MM.1S (cell line): Measurements from ENCODE around the gene TM4SF20.

Experiments used
- DNase-seq: peaks from one replicate; pipeline ENCODE4 v3.0.0-alpha.2; 2015
- H2AFZ ChIP-seq: fragments of 300-600 bp; sonication (generic); 2 replicates; pipeline ENCODE4 v1.6.0; 2016; ENCODE audit warnings: antibody characterized with exemption, low read length
- H3F3A ChIP-seq: fragments of 300-600 bp; sonication (generic); 2 replicates; pipeline ENCODE4 v1.6.1; 2016; ENCODE audit warnings: mild to moderate bottlenecking, antibody characterized with exemption, low read length, moderate library complexity, mixed read lengths; ENCODE audit not compliant: insufficient read depth
- H3K27ac ChIP-seq: fragments of 300-600 bp; sonication (generic); 2 replicates; pipeline ENCODE4 v1.5.1; 2016; ENCODE audit warnings: mild to moderate bottlenecking, low read length
- H3K27me3 ChIP-seq: fragments of 300-600 bp; sonication (generic); replicated peaks from 2 replicates; pipeline ENCODE4 v1.6.0; 2016; ENCODE audit warnings: low read length; ENCODE audit not compliant: insufficient read depth
- H3K36me3 ChIP-seq: fragments of 300-600 bp; sonication (generic); replicated peaks from 2 replicates; pipeline ENCODE4 v1.6.1; 2016; ENCODE audit warnings: mild to moderate bottlenecking, low read length, mixed read lengths; ENCODE audit not compliant: insufficient read depth
- H3K4me1 ChIP-seq: fragments of 300-600 bp; sonication (generic); 2 replicates; pipeline ENCODE4 v1.6.1; 2016; ENCODE audit warnings: low read length, mixed read lengths
- H3K4me2 ChIP-seq: fragments of 300-600 bp; sonication (generic); 2 replicates; pipeline ENCODE4 v1.6.0; 2016; ENCODE audit warnings: low read depth, low read length
- H3K4me3 ChIP-seq: fragments of 300-600 bp; sonication (generic); 2 replicates; pipeline ENCODE4 v1.5.1; 2016; ENCODE audit warnings: low read length, mixed read lengths
- H3K79me2 ChIP-seq: fragments of 300-600 bp; sonication (generic); 2 replicates; pipeline ENCODE4 v1.6.1; 2016; ENCODE audit warnings: mixed run types, low read length, mixed read lengths
- H3K9ac ChIP-seq: fragments of 300-600 bp; sonication (generic); 2 replicates; pipeline ENCODE4 v1.6.1; 2016; ENCODE audit warnings: low read length, mixed read lengths
- H3K9me2 ChIP-seq: fragments of 300-600 bp; sonication (generic); replicated peaks from 2 replicates; pipeline ENCODE4 v1.6.1; 2016; ENCODE audit warnings: mild to moderate bottlenecking, low read length, mixed read lengths; ENCODE audit not compliant: insufficient read depth
- H3K9me3 ChIP-seq: fragments of 300-600 bp; sonication (generic); replicated peaks from 2 replicates; pipeline ENCODE4 v1.6.1; 2016; ENCODE audit warnings: mild to moderate bottlenecking, low read length, mixed read lengths; ENCODE audit not compliant: insufficient read depth
- H4K20me1 ChIP-seq: fragments of 300-600 bp; sonication (generic); 2 replicates; pipeline ENCODE4 v1.6.1; 2016; ENCODE audit warnings: mild to moderate bottlenecking, low read length, moderate library complexity, mixed read lengths; ENCODE audit not compliant: insufficient read depth
- EZH2 ChIP-seq: fragments of 300-600 bp; sonication (generic); optimal IDR thresholded peaks from 2 replicates; pipeline ENCODE3; 2017; ENCODE audit warnings: low read depth, mild to moderate bottlenecking, antibody characterized with exemption, low read length, mixed read lengths
- EZH2phosphoT487 ChIP-seq: fragments of 300-600 bp; sonication (generic); IDR thresholded peaks from 2 replicates; pipeline ENCODE4 v1.6.1; 2018; ENCODE audit warnings: antibody characterized with exemption, low read length
- TF ChIP-seq, protein P1 (sequence below): fragments of 300-600 bp; sonication (generic); IDR thresholded peaks from 2 replicates; pipeline ENCODE4 v1.5.1; 2016; ENCODE audit warnings: antibody characterized with exemption, low read length, mixed read lengths

The TM4SF20 gene

DNA sequence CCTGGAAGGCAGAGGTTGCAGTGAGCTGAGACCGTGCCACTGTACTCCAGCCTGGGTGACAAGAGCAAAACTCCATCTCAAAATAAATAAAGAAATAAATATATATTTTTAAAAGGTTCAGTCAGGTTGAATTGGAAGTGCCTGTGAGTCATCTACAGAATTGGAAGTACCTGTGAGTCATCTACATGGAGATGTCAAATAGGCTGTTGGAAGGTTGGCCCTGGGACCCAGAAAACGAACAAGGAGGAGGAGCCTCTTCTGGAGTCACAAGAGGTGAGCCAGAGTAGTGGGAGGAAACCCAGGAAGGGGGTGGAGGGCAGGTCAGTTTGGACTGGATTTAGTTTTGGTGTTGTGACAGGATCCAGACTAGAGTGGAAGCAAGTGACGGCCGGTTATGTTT is 23.9 kb upstream of the TM4SF20 start:
- H3K4me2 ChIP-seq: no peak overlapping the region
- no peak overlapping the region for H2AFZ ChIP-seq
- H3K27ac ChIP-seq: no peak overlapping the region

DNA sequence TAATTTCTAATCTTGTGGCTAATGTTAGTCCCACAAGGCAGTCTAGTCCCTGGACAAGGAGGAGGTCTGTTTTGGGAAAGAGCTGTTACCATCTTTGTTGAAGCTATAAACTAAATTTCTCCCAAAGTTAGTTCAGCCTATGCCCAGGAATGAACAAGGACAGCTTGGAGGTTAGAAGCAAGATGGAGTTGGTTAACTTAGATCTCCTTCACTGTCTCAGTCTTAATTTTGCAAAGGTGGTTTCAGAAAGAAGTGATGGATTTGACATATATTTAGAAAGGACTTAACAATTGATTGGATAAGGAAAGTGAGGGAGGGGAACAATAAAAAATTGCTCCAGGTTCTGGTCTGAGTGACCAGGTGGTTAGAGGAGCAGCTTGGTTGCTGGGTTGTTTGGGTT is 23.2 kb upstream of the TM4SF20 start:
- Histone ChIP-seq H3K79me2 (no peaks in the 10 kb centered on the region), H3K4me1 (peaks cover 18% of the 10 kb centered on the region), H2AFZ (no peak overlapping the region), H4K20me1 (no peaks in the 10 kb centered on the region), H3K4me3 (no peak overlapping the region), H3K27me3 (no peaks in the 10 kb centered on the region), H3K9me2 (no peaks in the 10 kb centered on the region), H3K27ac (no peak overlapping the region), H3K9ac (no peak overlapping the region), H3K36me3 (no peaks in the 10 kb centered on the region), H3F3A (no peaks in the 10 kb centered on the region), H3K4me2 (no peak overlapping the region), H3K9me3 (no peaks in the 10 kb centered on the region)
- no peak for TF ChIP-seq EZH2
- no peak for TF ChIP-seq EZH2phosphoT487
- TF ChIP-seq, protein P1, sequence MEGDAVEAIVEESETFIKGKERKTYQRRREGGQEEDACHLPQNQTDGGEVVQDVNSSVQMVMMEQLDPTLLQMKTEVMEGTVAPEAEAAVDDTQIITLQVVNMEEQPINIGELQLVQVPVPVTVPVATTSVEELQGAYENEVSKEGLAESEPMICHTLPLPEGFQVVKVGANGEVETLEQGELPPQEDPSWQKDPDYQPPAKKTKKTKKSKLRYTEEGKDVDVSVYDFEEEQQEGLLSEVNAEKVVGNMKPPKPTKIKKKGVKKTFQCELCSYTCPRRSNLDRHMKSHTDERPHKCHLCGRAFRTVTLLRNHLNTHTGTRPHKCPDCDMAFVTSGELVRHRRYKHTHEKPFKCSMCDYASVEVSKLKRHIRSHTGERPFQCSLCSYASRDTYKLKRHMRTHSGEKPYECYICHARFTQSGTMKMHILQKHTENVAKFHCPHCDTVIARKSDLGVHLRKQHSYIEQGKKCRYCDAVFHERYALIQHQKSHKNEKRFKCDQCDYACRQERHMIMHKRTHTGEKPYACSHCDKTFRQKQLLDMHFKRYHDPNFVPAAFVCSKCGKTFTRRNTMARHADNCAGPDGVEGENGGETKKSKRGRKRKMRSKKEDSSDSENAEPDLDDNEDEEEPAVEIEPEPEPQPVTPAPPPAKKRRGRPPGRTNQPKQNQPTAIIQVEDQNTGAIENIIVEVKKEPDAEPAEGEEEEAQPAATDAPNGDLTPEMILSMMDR: no peak
- no peak for DNase-seq

More for the DNA sequence above, 23.9 kb upstream of the TM4SF20 start:
- no peaks in the 10 kb centered on the region for H3K9me3 ChIP-seq
- no peaks in the 10 kb centered on the region for H4K20me1 ChIP-seq
- H3K36me3 ChIP-seq: no peaks in the 10 kb centered on the region
- peaks cover 14% of the 10 kb centered on the region for H3K4me1 ChIP-seq
- H3K27me3 ChIP-seq: no peaks in the 10 kb centered on the region
- TF ChIP-seq EZH2phosphoT487: no peak
- TF ChIP-seq EZH2: no peak
- TF ChIP-seq, protein P1: no peak
- no peaks in the 10 kb centered on the region for H3K9me2 ChIP-seq
- H3K4me3 ChIP-seq: no peak overlapping the region
- no peak overlapping the region for H3K9ac ChIP-seq
- H3K79me2 ChIP-seq: no peaks in the 10 kb centered on the region
- H3F3A ChIP-seq: no peaks in the 10 kb centered on the region
- no peak for DNase-seq

DNA sequence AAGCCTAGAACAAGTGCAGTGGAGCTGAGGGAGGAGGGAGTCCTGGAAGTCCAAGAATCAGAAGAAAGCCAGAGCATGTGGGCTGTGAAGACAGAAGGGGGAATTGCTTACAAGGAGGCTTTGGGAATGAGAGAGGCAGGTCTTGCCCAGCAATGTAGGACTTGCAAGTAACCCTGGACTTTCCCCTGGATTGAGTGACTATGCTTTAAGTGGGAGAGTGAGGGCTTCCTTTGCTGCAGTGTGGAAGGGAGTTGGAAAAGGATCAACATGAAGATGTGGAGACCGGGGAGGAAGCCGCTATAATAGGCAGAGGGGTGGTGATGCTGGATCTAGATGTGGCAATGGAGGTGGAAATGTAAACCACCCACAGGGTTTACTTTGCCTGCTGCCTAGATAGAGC is 22.4 kb upstream of the TM4SF20 start:
- TF ChIP-seq, protein P1: no peak
- TF ChIP-seq EZH2 (no peak), EZH2phosphoT487 (no peak)
- H3K4me2 ChIP-seq: no peak overlapping the region
- H2AFZ ChIP-seq: no peak overlapping the region
- H3K9me3 ChIP-seq: no peaks in the 10 kb centered on the region
- H3K36me3 ChIP-seq: no peaks in the 10 kb centered on the region
- no peak overlapping the region for H3K4me3 ChIP-seq
- no peaks in the 10 kb centered on the region for H3K79me2 ChIP-seq
- no peaks in the 10 kb centered on the region for H4K20me1 ChIP-seq
- H3K9me2 ChIP-seq: no peaks in the 10 kb centered on the region
- DNase-seq: no peak
- no peak overlapping the region for H3K9ac ChIP-seq
- no peak overlapping the region for H3K27ac ChIP-seq
- no peaks in the 10 kb centered on the region for H3F3A ChIP-seq
- peaks cover 14% of the 10 kb centered on the region for H3K4me1 ChIP-seq
- H3K27me3 ChIP-seq: no peaks in the 10 kb centered on the region
